Esophagus squamous epithelium (tissue), 5 donors: ENCODE data around the gene ATP8A1. TPM values are rescaled to one million over a fixed set of nuclear protein-coding genes. Genes with fewer than 3 reads are reported as not detected.
"Not testable (repeated sequence)": the region's sequence is repeated elsewhere in the genome, so short reads cannot be mapped to it uniquely, and the experiment has no call there.

Source experiments
- DNase-seq: peaks from one replicate; lab custom pipeline; 2025; lab: John Stamatoyannopoulos, UW
- H3K27ac ChIP-seq, 4 donors: fragments of 200-600 bp; sonication (generic); one replicate each; pipeline ENCODE4 v1.5.1; 2016 to 2019; ENCODE audit warnings: mild to moderate bottlenecking in 1 of 4
- H3K27me3 ChIP-seq, 4 donors: fragments of 200-600 bp; sonication (generic); 1 replicate in 3 of 4; 2 replicates in 1 of 4; pipeline versions ENCODE4 v1.5.1 to v1.6.0; 2017 to 2021; ENCODE audit warnings: antibody characterized with exemption in 1 of 4
- H3K36me3 ChIP-seq, 3 donors: fragments of 200-600 bp; sonication (generic); one replicate each; pipeline ENCODE4 v1.5.1; 2016 to 2019
- H3K4me1 ChIP-seq, 3 donors: fragments of 200-600 bp; sonication (generic); one replicate each; pipeline ENCODE4 v1.5.1; 2017 to 2019
- H3K4me3 ChIP-seq, 4 donors: fragments of 200-600 bp; sonication (generic); 1 replicate in 3 of 4; 2 replicates in 1 of 4; pipeline ENCODE4 v1.5.1; 2016 to 2019; ENCODE audit warnings: mild to moderate bottlenecking in 2 of 4, moderate library complexity in 1 of 4
- H3K9me3 ChIP-seq, 3 donors: fragments of 200-600 bp; sonication (generic); one replicate each; pipeline ENCODE4 v1.5.1; 2016 to 2019
- CTCF ChIP-seq, 6 experiments: fragments of 450-650 bp in 4 of 6; fragments of 200-600 bp in 2 of 6; sonication (generic) in 2 of 6; IDR thresholded peaks; one replicate each; pipeline ENCODE4 v1.5.1; 2016 to 2019; ENCODE audit warnings: antibody characterized with exemption in 6 of 6, mild to moderate bottlenecking in 4 of 6, moderate library complexity in 4 of 6
- POLR2A ChIP-seq, 4 donors: fragments of 450-650 bp; IDR thresholded peaks; one replicate each; pipeline ENCODE4 v1.6.1; 2017; ENCODE audit warnings: antibody characterized with exemption in 4 of 4, mild to moderate bottlenecking in 4 of 4, moderate library complexity in 3 of 4
- WGBS, 2 donors: methylation state at CpG; one replicate each; pipeline ENCODE4 v1.1.5; 2018; 5-methylcytosine and 5-hydroxymethylcytosine counted together
- intact Hi-C: fragments of 100-400 bp; cut with DNase I; formaldehyde crosslinking; loops from one replicate; pipeline ENCODE4 v1.15.0; 2022
- total RNA-seq, 4 donors: library from RNA; depleted of rRNA; stranded (reverse); fragments of >200 nt; gene quantifications; one replicate each; pipeline ENCODE4 v1.1.0, GENCODE V29; 2016
- donor health status: DM: yes; HTN: yes; CAD: no.

ATP8A1 gene
- total RNA-seq, 4 donors from 2014 or later = 1.9 to 11.8 (median 3.3) TPM

DNA sequence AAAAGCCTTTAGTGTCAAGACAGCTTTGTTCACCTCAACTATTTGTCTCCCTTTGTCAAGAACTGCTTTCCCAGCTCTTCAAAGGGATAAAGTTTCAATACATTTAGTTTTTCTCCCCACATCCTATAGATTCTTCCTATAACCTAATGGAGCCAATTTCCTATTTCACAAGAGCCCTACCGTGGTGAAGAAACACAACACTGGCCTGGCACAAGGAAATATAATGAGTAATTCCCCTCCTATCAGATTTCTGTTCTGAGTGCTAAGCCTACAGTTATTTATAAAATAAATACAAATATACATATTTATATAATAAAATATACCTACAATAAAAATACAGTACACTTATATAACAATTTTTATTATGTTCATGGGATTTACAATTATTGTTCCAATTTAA lies 169.7 kb downstream of the ATP8A1 start:
- Histone ChIP-seq H3K36me3 (no peaks in the 10 kb centered on the region), H3K27ac (no peak overlapping the region), H3K4me1 (peaks cover 0 to 21% (median 10%) of the 10 kb centered on the region in 3 donors), H3K27me3 (no peaks in the 10 kb centered on the region), H3K9me3 (no peaks in the 10 kb centered on the region), H3K4me3 (no peak overlapping the region)
- TF ChIP-seq POLR2A (IDR thresholded peaks at IDR 0.05) (no peak), CTCF (IDR thresholded peaks at IDR 0.05) (no peak)
- no peak for DNase-seq
- intact Hi-C loops = no loop called here
- 32 to 43% methylated on average over 1 of the region's 1 CpG for WGBS, 2 donors

DNA sequence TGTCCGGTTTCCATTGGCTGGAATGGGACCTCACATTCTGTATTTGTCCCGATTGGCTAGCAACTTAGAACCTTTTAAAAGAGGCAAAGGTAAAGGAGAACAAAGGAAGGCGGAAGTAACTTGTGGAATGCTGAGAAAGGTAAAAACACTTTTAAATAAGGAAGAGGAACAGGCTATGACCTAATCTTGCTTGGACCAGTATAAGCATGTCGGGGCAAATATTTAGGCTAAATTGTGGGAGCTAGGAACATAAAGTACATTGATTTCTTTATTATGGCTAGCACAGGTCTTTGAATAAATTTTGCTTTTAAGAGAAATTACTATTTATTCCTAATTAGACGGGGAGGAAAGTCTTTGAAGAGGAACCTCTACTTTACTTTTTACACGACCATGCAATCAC lies 170.7 kb downstream of the ATP8A1 start:
- H3K4me3 ChIP-seq, H3K9me3 ChIP-seq, intact Hi-C loops, H3K27ac ChIP-seq, DNase-seq, H3K27me3 ChIP-seq, H3K36me3 ChIP-seq: not testable (repeated sequence)
- peaks cover 0 to 21% (median 10%) of the 10 kb centered on the region in 3 donors for H3K4me1 ChIP-seq
- 56 to 61% methylated on average over 6 of the region's 6 CpGs for WGBS, 2 donors

DNA sequence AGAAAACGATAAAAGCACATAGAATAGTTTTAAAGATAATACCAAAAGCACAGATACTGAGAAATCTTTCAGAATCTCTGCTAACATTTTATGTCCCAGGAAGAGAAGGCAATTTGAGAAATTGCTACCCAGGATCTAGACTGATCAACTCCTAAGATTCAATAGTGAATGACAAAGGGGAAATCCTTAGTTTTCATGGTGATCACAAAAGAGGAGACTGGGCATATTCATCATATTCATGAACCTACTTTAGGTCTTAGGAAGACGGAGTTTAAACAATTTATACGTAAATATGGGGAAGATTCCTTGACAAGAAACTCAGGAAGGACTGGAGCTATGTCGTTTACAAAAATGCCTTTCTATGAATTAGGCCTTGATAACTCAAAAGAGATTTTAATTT lies 172.3 kb downstream of the ATP8A1 start:
- Histone ChIP-seq H3K27ac (no peak overlapping the region), H3K4me1 (peaks cover 0 to 21% (median 10%) of the 10 kb centered on the region in 3 donors), H3K36me3 (no peaks in the 10 kb centered on the region), H3K27me3 (no peaks in the 10 kb centered on the region), H3K4me3 (no peak overlapping the region), H3K9me3 (no peaks in the 10 kb centered on the region)
- TF ChIP-seq POLR2A (IDR thresholded peaks at IDR 0.05) (no peak), CTCF (IDR thresholded peaks at IDR 0.05) (no peak)
- no peak for DNase-seq
- 88 to 94% methylated on average over 4 of the region's 4 CpGs for WGBS, 2 donors
- intact Hi-C loops = no loop called here

DNA sequence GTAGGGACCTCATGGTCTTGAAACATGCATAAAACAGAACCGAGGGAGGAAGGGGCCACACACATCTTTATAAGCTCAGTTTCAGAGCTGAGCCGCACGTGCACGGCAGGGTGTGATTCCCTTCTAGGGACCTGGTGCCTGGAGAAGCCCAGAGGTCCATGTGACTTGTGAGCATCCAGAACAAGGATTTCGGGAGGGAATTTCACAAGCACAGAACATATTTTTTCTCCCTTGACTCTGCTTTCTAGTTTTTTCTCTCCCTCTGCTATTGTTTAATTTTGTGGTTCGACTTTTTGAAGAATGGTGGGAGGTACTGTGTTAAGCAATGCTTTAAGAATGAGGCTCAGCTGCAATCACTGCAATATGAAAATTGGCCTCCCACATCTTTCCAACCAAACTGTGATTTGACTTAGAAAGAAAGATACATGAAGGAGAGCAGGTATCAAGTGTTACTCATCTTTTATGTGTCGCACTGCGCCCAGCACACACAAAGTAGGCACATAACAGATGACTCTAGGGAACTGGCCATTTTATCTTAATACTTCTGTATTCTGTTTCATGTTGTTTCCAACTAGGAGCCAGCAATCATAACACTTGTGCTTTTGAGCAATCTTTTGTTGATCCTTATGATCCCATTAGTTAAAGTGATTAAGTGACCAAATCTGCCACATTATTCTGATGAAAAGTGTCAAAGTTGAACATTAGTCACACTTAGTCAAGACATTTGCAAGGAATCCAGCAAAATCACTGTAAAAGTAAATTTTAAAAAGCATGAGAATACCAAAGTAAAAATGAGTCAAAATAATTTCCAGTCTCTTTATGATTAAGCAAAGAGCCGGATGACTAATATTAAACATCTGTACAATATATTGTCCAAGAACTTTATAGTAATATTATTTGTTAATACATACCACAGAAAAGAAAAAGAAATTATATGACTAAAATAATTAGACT lies 173.2 kb downstream of the ATP8A1 start:
- peaks cover 0 to 21% (median 10%) of the 10 kb centered on the region in 3 donors for H3K4me1 ChIP-seq
- no peaks in the 10 kb centered on the region for H3K9me3 ChIP-seq
- no peak overlapping the region for H3K27ac ChIP-seq
- DNase-seq = no peak
- intact Hi-C loops = no loop called here
- no peak for TF ChIP-seq POLR2A (IDR thresholded peaks at IDR 0.05)
- no peak for TF ChIP-seq CTCF (IDR thresholded peaks at IDR 0.05)
- 61 to 67% methylated on average over 9 of the region's 9 CpGs for WGBS, 2 donors
- H3K4me3 ChIP-seq = no peak overlapping the region
- H3K36me3 ChIP-seq = no peaks in the 10 kb centered on the region
- no peaks in the 10 kb centered on the region for H3K27me3 ChIP-seq

GRCh38 chr4:42482516-42483327 lies 174.2 kb downstream of the ATP8A1 start:
- H3K36me3 ChIP-seq = no peaks in the 10 kb centered on the region
- H3K4me3 ChIP-seq = no peak overlapping the region
- intact Hi-C loops = no loop called here
- no peak for DNase-seq
- no peaks in the 10 kb centered on the region for H3K27me3 ChIP-seq
- no peaks in the 10 kb centered on the region for H3K9me3 ChIP-seq
- no peak overlapping the region for H3K27ac ChIP-seq
- WGBS, 2 donors = 56 to 63% methylated on average over 5 of the region's 5 CpGs
- TF ChIP-seq CTCF (IDR thresholded peaks at IDR 0.05) = no peak
- no peak for TF ChIP-seq POLR2A (IDR thresholded peaks at IDR 0.05)
- peaks cover 0 to 21% (median 10%) of the 10 kb centered on the region in 3 donors for H3K4me1 ChIP-seq
